HG03159 (cell line): ENCODE results near the gene MDN1.
A peak's percentile ranks its signal among the peaks of the same experiment; 100 is the strongest.

Source experiments
- ATAC-seq: cut with Tn5 transposase; IDR thresholded peaks from one replicate; pipeline ENCODE4 v1.9.1; 2021; ENCODE audit warnings: mild to moderate bottlenecking, moderate library complexity; ENCODE audit not compliant: unreplicated experiment

Gene MDN1

DNA sequence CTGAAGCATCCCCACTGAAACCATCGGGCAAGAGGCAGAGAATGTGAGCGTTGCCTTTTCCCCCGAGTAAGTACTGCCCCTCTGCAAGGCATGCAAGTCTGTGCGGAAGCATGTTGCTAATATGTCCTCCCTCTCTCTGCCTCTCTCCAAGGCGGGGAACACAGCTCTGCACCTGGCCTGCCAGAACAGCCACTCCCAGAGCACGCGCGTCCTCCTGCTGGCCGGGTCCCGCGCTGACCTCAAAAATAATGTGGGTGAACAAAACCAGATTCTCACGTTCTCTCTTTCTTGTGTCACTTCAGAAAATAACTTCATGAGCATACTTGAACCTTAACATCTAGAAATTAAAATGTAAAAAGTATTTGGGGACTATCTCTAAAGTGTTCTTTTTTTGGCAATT lies 207.5 kb downstream of the MDN1 start:
- no peak for ATAC-seq

DNA sequence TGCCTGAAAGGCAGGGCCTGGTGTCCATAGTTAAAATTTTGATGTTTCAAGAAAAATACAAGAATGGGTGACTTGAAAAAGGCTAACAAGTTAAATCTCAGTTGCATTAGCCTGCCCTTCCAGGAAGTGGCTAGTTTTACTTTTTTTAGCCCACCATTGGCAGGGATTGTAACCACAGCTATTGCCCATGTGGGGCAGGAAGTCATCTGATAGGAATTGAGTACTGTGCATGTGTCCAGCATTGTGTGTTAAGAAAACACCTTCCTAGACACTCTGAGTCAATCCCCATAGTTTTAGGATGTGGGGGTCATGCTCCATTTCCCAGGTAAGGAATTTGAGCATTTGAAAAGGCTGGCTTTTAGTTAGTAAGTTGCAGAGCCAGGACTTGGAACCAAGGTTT lies 207.9 kb downstream of the MDN1 start:
- ATAC-seq: no peak

DNA sequence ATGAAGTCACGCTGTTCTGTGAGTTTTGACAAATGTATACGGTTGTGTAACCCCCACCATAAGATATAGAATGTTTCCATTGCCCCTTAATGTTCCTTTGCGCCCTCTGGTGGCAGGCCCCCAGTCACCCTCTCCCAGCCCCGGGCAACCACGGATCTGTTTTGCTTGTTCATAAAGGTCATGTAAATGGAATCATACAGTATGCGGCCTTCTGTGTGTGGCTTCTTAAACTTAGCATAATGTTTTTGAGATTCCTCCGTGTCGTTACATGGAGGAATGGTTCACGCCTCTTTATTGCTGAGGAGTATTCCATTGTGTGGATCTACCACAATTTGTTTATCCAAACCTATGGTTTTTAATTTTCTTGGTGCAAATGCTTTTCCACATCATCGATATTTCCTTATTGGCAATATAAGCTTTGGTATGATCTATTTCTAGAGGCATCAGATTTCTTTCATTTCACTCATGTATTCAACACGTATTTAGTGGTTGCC lies 209.4 kb downstream of the MDN1 start:
- no peak for ATAC-seq

DNA sequence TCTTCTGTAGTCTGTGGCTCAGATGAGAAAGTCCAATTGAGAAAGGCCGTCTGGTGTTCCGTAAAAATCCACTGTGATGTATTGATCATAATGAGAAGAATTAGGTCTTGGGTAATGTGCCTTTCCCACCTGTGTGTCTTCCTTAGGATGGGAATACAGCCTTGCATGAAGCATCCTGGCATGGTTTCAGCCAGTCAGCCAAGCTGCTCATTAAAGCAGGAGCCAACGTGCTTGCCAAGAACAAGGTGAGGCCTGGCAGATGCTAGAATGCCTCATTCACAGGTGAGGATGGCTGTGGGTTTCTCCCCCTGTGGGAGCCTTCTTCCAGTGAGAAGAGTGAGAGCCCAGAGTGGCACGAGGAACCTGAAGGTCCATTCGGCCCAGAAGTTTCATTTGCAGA lies 213.7 kb downstream of the MDN1 start:
- ATAC-seq: no peak

- no peak for ATAC-seq
Observed at GRCh38 chr6:89604653-89605052, 214.9 kb downstream of the MDN1 start.

GRCh38 chr6:89602166-89602565 lies 217.4 kb downstream of the MDN1 start:
- ATAC-seq: no peak

DNA sequence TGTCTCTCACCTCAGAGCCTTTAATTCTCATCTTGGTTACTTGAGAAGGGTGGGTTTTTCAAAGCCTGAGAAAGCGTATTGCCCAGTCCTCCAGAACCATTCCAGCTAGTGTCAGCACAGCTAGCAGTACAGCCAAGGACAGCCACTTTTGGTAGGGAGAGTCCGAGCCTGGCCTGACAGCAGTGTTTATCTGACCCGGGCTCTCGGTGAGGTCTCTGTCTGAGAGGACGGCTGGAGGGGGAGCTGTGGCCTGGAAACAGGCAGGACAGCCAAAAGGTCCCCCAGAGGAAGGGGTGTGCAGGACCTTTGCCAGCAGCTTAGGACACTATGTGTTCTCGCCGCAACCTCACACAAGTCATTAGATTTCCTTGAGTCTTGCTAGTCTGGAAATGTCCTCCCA lies 219.9 kb downstream of the MDN1 start:
- no peak for ATAC-seq

- no peak for ATAC-seq
Observed at GRCh38 chr6:89597988-89598387, 221.6 kb downstream of the MDN1 start.

- ATAC-seq: no peak
Observed at GRCh38 chr6:89597372-89597771, 222.2 kb downstream of the MDN1 start.

DNA sequence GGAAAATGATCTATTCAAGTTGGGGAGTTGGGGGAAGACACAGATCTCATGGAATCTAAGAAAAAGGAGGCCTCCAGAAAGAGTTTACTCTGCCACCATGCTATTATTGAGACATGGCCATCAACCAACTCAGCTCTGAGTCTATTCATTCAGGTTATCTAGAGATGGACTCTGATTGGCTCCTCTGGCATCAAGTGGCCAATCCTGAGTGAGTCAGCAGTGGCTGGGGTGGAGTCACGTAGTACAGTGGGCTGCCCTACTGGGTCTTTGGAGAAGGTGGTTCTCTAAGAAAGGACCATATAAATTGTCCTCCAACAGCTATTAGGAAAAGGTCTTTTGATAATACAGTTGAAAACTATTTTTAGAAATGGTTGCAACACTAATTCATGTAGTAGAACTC lies 223.1 kb downstream of the MDN1 start:
- ATAC-seq: no peak

DNA sequence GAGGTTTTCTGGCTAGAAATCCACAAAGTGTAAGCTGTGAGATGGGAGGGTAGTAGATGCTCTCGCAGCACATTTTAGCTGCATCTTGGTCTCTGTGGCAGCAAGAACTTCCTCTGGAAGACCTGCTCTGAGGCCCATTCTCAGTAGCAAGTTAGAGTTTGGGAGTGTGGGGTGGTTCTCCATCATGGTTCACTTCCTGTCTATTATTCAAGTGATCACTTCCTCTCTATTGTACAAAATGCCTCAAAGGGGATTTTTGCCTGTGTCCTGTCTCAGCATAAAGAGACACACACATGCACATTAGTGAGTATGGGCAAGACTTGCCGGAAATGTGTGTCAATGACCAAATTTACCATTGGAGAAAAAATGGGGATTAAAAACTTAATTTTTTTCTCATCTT lies 223.5 kb downstream of the MDN1 start:
- ATAC-seq: peak; percentile 96
